ENCODE results near the gene NMRAL1.
A peak's percentile ranks its signal among the peaks of the same experiment; 100 is the strongest.

Gene NMRAL1

GRCh38 chr16:4420505-4421105 is 53.8 kb downstream of the NMRAL1 start:
- DNase-seq = no peak

GRCh38 chr16:4419402-4419959 is 54.9 kb downstream of the NMRAL1 start:
- DNase-seq = no peak

- DNase-seq = peak; percentile 92 to 94
Observed at GRCh38 chr16:4416200-4417032, 58.0 kb downstream of the NMRAL1 start, which contains the start of gene CORO7. TSS of gene CORO7 (minus strand) at chr16:4416596. CDS start at chr16:4416518, 78 bp downstream.

DNA sequence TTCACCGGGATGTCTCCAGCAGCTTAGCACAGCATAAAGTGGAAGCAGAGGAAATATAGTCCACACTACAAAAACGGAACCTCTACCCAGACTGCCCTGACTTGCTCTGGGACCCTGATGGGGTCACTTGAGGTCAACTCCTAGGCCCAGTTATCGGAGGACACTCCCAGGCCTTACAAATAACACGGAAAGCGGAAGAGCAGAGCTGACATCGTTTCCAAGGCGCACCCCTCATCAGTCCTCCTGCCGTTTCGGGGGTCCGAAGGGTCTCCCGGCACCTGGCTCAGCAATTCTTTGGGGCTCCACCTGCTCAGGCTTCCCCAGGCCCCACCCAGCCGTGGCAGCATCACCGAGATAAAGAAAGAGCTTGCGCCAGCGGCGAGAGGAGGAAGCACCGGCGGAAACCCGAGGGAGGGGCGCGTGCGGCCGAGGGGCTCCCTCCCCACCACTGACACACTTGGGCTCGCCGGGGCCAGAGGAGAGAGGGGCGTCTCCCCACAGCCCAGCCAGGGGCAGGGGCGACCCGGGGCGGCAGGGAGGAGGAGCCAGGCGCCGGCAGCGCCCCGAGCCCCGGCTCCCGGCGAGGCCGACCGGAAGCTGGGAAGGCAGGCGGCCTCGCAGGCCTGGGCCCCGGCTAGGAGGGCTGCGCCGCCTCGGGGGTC is 58.8 kb downstream of the NMRAL1 start:
- peak in 1 of 2 experiments; percentile 29 for DNase-seq

DNA sequence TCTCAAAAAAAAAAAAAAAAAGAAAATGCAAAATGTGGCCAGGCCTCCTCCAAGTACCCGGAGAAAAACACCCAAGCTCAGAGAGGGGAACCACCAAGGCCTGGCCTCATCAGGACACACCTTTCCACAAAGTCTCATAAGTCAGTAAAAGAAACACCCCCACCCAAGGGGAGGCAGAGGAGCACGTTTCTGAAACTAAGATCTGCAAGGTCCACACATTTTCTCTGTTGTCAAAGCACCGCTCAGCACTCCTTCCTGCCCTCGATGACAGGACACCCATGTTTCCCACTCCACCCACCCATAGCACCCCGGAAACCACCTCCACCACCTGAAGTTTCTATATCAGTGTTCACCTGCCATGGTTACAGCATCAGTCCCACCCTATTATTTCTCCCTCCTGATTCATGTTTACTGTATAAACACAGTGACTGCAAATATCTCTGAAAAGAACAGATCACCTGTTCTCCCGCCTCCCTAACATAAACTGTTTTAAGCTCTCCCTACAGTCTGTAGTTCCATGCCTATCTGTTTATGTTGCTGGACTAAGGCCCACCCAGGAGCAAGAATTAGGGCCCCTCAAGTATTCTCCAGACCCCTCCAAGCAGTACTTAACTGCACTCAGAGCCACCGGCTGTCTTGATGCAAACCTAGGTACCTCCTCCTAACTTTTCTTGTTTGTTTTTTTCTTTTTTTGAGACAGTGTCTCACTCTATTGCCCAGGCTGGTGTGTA is 60.1 kb downstream of the NMRAL1 start:
- DNase-seq = no peak

- no peak for DNase-seq
Observed at GRCh38 chr16:4412854-4413253, 61.6 kb downstream of the NMRAL1 start.

- DNase-seq = no peak
Observed at GRCh38 chr16:4412159-4412558, 62.3 kb downstream of the NMRAL1 start.

Data from NCI-H524 (cell line).